Hair follicle dermal papilla cell (primary cell): ENCODE data around the gene KIF3B. TPM values are rescaled to one million over a fixed set of nuclear protein-coding genes. Genes with fewer than 3 reads are reported as not detected.

ENCODE experiments used
- total RNA-seq: library from RNA; depleted of rRNA; stranded (reverse); fragments of >200 nt; gene quantifications from 2 replicates; pipeline ENCODE4 v1.2.3, GENCODE V29; 2012

The KIF3B gene
- total RNA-seq: 31.8 and 32.8 TPM in 2 replicates

DNA sequence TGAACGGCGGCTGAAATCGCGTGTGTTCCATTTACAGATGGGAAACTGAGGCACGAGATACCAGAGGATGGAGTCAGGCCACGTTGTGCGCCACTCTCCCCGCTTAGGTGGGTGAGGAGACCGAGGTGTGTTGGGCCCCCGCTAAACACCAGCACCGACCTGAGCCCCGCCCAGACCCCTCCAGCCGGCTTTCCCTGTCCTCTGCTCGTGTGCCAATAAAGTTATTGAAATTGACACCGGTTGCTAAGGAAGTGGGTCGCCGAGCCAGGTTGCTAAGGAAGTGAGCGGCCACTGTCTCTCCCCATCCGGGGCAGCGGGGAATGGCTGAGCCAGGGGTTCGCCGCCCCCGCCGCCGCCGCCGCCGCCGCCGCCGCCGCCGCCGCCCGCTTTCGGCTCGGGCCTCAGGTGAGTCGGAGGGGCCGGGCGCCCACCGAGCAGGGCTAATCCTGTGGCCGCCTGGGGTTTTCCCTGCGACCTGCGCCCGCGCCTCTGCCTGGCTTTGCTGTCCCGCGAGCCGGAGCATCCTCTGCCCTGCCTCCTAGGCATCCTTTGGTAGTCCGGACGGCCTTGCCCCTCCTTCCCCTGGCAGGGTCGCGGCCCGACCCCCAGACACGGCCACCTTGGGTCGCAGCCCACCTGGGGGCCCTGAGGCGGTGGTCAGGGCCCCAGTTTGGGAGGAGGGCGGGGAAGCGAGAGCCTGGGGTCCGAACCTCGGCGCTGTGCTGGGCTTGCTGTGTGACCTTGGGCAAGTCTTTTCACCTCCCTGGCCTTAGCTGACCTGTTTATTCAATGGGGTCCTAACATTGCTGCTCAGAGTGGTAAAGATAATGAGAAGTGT, at the start of gene KIF3B:
Gene KIF3B (plus strand): TSS at position 291 of the 838 bp plus-strand sequence. CDS start 32,127 bp downstream, outside the sequence.

DNA sequence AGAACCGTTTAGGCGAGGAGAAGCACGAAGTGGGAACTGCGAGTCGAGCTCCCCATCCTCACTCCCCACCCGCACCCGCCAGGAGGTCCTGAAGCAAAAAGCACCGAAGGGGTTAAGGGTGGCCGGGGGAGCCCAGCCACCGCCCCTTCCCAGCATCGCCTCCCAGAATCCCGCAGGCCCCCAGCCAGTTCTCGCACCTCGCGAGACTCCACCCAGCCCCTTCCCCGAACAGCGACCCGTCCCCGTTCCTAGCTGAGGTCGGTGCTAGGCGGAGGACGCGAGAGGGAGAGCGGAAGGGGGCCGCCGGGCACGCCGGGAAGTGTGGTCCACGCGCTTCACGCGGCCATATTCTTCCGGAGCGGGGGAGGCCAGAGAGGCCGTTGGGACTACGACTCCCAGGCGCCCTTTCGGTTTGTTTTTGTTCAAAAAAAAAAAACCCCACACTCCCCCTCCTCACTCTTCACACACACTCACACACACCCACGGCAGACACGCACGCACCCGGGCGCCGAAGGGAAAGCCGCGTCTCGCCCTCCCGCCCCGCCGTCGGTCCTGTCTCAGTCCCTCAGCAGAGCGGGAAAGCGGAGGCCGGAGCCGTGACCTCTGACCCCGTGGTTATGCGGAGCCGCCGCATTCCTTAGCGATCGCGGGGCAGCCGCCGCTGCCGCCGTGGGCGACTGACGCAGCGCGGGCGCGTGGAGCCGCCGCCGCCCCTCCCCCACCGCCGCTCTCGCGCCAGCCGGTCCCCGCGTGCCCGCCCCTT, 80.6 kb downstream of the KIF3B start, which contains the start of gene ASXL1:
Gene ASXL1 (plus strand): TSS at position 463 of the 763 bp plus-strand sequence. CDS start 445 bp downstream, outside the sequence.

Other genes starting within 250 kb of the KIF3B start
- 0.65 TPM in 1 of 2 replicates, not detected in the other for gene HCK, start 225.4 kb upstream of the KIF3B start, total RNA-seq
- gene TM9SF4, start 167.9 kb upstream of the KIF3B start, total RNA-seq: 57.3 and 57.8 TPM in 2 replicates
- gene PLAGL2, start 69.9 kb upstream of the KIF3B start, total RNA-seq: 4.4 and 4.9 TPM in 2 replicates
- 44.9 and 51.1 TPM in 2 replicates for gene POFUT1, start 69.8 kb upstream of the KIF3B start, total RNA-seq
- gene ASXL1, start 80.7 kb downstream of the KIF3B start, total RNA-seq: 75.9 and 81.0 TPM in 2 replicates